ENCODE results near the gene BEND6.
A peak's percentile ranks its signal among the peaks of the same experiment; 100 is the strongest.

Gene BEND6

GRCh38 chr6:56944661-56945060, 10.2 kb upstream of the BEND6 start:
- Histone ChIP-seq H3K4me1 (ENCODE audit: control insufficient read depth, insufficient read depth, low read length, poor library complexity, severe bottlenecking) (no peaks in the 10 kb centered on the region), H3K27ac (ENCODE audit: low read depth, low read length, severe bottlenecking) (no peak overlapping the region), H3K36me3 (ENCODE audit: control insufficient read depth, insufficient read depth, low read length) (no peaks in the 10 kb centered on the region), H3K4me3 (ENCODE audit: extremely low read depth, insufficient read depth, low read length, poor library complexity, severe bottlenecking) (no peak overlapping the region), H3K9me3 (ENCODE audit: control insufficient read depth, low read length) (peaks cover 6% of the 10 kb centered on the region)

GRCh38 chr6:56946368-56946767, 8.5 kb upstream of the BEND6 start:
- no peaks in the 10 kb centered on the region for H3K9me3 ChIP-seq (ENCODE audit: control insufficient read depth, low read length)
- WGBS, 2 experiments (ENCODE audit: insufficient coverage in 2 of 2), result 78 to 96% methylated on average over 2 of the region's 2 CpGs
- H3K36me3 ChIP-seq (ENCODE audit: control insufficient read depth, insufficient read depth, low read length), result no peaks in the 10 kb centered on the region
- no peak overlapping the region for H3K4me3 ChIP-seq (ENCODE audit: extremely low read depth, insufficient read depth, low read length, poor library complexity, severe bottlenecking)
- peaks cover 4% of the 10 kb centered on the region for H3K4me1 ChIP-seq (ENCODE audit: control insufficient read depth, insufficient read depth, low read length, poor library complexity, severe bottlenecking)
- H3K27ac ChIP-seq (ENCODE audit: low read depth, low read length, severe bottlenecking), result no peak overlapping the region

GRCh38 chr6:56947924-56948323, 7.0 kb upstream of the BEND6 start:
- Histone ChIP-seq H3K4me3 (ENCODE audit: extremely low read depth, insufficient read depth, low read length, poor library complexity, severe bottlenecking) (no peak overlapping the region), H3K27ac (ENCODE audit: low read depth, low read length, severe bottlenecking) (no peak overlapping the region), H3K36me3 (ENCODE audit: control insufficient read depth, insufficient read depth, low read length) (no peaks in the 10 kb centered on the region), H3K4me1 (ENCODE audit: control insufficient read depth, insufficient read depth, low read length, poor library complexity, severe bottlenecking) (peaks cover 4% of the 10 kb centered on the region), H3K9me3 (ENCODE audit: control insufficient read depth, low read length) (no peaks in the 10 kb centered on the region)
- 71 to 100% methylated on average over 1 of the region's 1 CpG for WGBS, 2 experiments (ENCODE audit: insufficient coverage in 2 of 2)

- no peak overlapping the region for H3K4me3 ChIP-seq (ENCODE audit: extremely low read depth, insufficient read depth, low read length, poor library complexity, severe bottlenecking)
- peaks cover 4% of the 10 kb centered on the region for H3K4me1 ChIP-seq (ENCODE audit: control insufficient read depth, insufficient read depth, low read length, poor library complexity, severe bottlenecking)
- 80 to 100% methylated on average over 1 of the region's 3 CpGs for WGBS, 2 experiments (ENCODE audit: insufficient coverage in 2 of 2)
- H3K36me3 ChIP-seq (ENCODE audit: control insufficient read depth, insufficient read depth, low read length), result no peaks in the 10 kb centered on the region
- H3K9me3 ChIP-seq (ENCODE audit: control insufficient read depth, low read length), result no peaks in the 10 kb centered on the region
- no peak overlapping the region for H3K27ac ChIP-seq (ENCODE audit: low read depth, low read length, severe bottlenecking)
These were observed 5.6 kb upstream of the BEND6 start for GRCh38 chr6:56949265-56949664.

- Histone ChIP-seq H3K9me3 (ENCODE audit: control insufficient read depth, low read length) (no peaks in the 10 kb centered on the region), H3K36me3 (ENCODE audit: control insufficient read depth, insufficient read depth, low read length) (no peaks in the 10 kb centered on the region), H3K27ac (ENCODE audit: low read depth, low read length, severe bottlenecking) (no peak overlapping the region), H3K4me1 (ENCODE audit: control insufficient read depth, insufficient read depth, low read length, poor library complexity, severe bottlenecking) (peaks cover 4% of the 10 kb centered on the region), H3K4me3 (ENCODE audit: extremely low read depth, insufficient read depth, low read length, poor library complexity, severe bottlenecking) (no peak overlapping the region)
- WGBS, 2 experiments (ENCODE audit: insufficient coverage in 2 of 2), result no CpG with 5 or more reads among the region's 1 CpG
These were observed 4.9 kb upstream of the BEND6 start for GRCh38 chr6:56949925-56950495.

GRCh38 chr6:56951049-56951831, 3.7 kb upstream of the BEND6 start:
- Histone ChIP-seq H3K4me3 (ENCODE audit: extremely low read depth, insufficient read depth, low read length, poor library complexity, severe bottlenecking) (no peak overlapping the region), H3K9me3 (ENCODE audit: control insufficient read depth, low read length) (no peaks in the 10 kb centered on the region)

GRCh38 chr6:56953597-56954402, 1.1 kb upstream of the BEND6 start:
- Histone ChIP-seq H3K4me3 (ENCODE audit: extremely low read depth, insufficient read depth, low read length, poor library complexity, severe bottlenecking) (peak overlapping the region; percentile 58), H3K9me3 (ENCODE audit: control insufficient read depth, low read length) (no peaks in the 10 kb centered on the region), H3K36me3 (ENCODE audit: control insufficient read depth, insufficient read depth, low read length) (no peaks in the 10 kb centered on the region), H3K27ac (ENCODE audit: low read depth, low read length, severe bottlenecking) (no peak overlapping the region), H3K4me1 (ENCODE audit: control insufficient read depth, insufficient read depth, low read length, poor library complexity, severe bottlenecking) (peaks cover 8% of the 10 kb centered on the region)
- WGBS, 2 experiments (ENCODE audit: insufficient coverage in 2 of 2), result 4 to 7% methylated on average over 16 to 33 of the region's 42 CpGs

More at GRCh38 chr6:56951049-56951831, 3.7 kb upstream of the BEND6 start:
- Histone ChIP-seq H3K4me1 (ENCODE audit: control insufficient read depth, insufficient read depth, low read length, poor library complexity, severe bottlenecking) (peaks cover 5% of the 10 kb centered on the region), H3K36me3 (ENCODE audit: control insufficient read depth, insufficient read depth, low read length) (no peaks in the 10 kb centered on the region), H3K27ac (ENCODE audit: low read depth, low read length, severe bottlenecking) (no peak overlapping the region)
- WGBS, 2 experiments (ENCODE audit: insufficient coverage in 2 of 2), result 85 to 100% methylated on average over 2 to 3 of the region's 3 CpGs

- peak overlapping the region; percentile 29 for H3K27ac ChIP-seq (ENCODE audit: low read depth, low read length, severe bottlenecking)
- H3K36me3 ChIP-seq (ENCODE audit: control insufficient read depth, insufficient read depth, low read length), result no peaks in the 10 kb centered on the region
- no peaks in the 10 kb centered on the region for H3K9me3 ChIP-seq (ENCODE audit: control insufficient read depth, low read length)
- H3K4me3 ChIP-seq (ENCODE audit: extremely low read depth, insufficient read depth, low read length, poor library complexity, severe bottlenecking), result peak overlapping the region; percentile 58
- 1 to 2% methylated on average over 40 to 46 of the region's 57 CpGs for WGBS, 2 experiments (ENCODE audit: insufficient coverage in 2 of 2)
- H3K4me1 ChIP-seq (ENCODE audit: control insufficient read depth, insufficient read depth, low read length, poor library complexity, severe bottlenecking), result peaks cover 5% of the 10 kb centered on the region
These were observed 556 bp downstream of the BEND6 start for GRCh38 chr6:56955171-56956155.

GRCh38 chr6:56956491-56956890, 1.6 kb downstream of the BEND6 start:
- 74 to 85% methylated on average over 4 of the region's 4 CpGs for WGBS, 2 experiments (ENCODE audit: insufficient coverage in 2 of 2)
- Histone ChIP-seq H3K9me3 (ENCODE audit: control insufficient read depth, low read length) (no peaks in the 10 kb centered on the region), H3K4me1 (ENCODE audit: control insufficient read depth, insufficient read depth, low read length, poor library complexity, severe bottlenecking) (peaks cover 4% of the 10 kb centered on the region), H3K27ac (ENCODE audit: low read depth, low read length, severe bottlenecking) (no peak overlapping the region), H3K36me3 (ENCODE audit: control insufficient read depth, insufficient read depth, low read length) (no peaks in the 10 kb centered on the region), H3K4me3 (ENCODE audit: extremely low read depth, insufficient read depth, low read length, poor library complexity, severe bottlenecking) (no peak overlapping the region)

GRCh38 chr6:56957856-56958255, 2.9 kb downstream of the BEND6 start:
- 100% methylated on average over 2 of the region's 2 CpGs; no CpG with 5 or more reads in 1 of the 2 experiments for WGBS, 2 experiments (ENCODE audit: insufficient coverage in 2 of 2)
- no peaks in the 10 kb centered on the region for H3K36me3 ChIP-seq (ENCODE audit: control insufficient read depth, insufficient read depth, low read length)
- peaks cover 4% of the 10 kb centered on the region for H3K4me1 ChIP-seq (ENCODE audit: control insufficient read depth, insufficient read depth, low read length, poor library complexity, severe bottlenecking)
- no peak overlapping the region for H3K4me3 ChIP-seq (ENCODE audit: extremely low read depth, insufficient read depth, low read length, poor library complexity, severe bottlenecking)
- H3K9me3 ChIP-seq (ENCODE audit: control insufficient read depth, low read length), result no peaks in the 10 kb centered on the region
- H3K27ac ChIP-seq (ENCODE audit: low read depth, low read length, severe bottlenecking), result no peak overlapping the region
